ENCODE results near the gene PDS5A.
"Not testable (repeated sequence)": the region's sequence is repeated elsewhere in the genome, so short reads cannot be mapped to it uniquely, and the experiment has no call there.

The PDS5A gene

DNA sequence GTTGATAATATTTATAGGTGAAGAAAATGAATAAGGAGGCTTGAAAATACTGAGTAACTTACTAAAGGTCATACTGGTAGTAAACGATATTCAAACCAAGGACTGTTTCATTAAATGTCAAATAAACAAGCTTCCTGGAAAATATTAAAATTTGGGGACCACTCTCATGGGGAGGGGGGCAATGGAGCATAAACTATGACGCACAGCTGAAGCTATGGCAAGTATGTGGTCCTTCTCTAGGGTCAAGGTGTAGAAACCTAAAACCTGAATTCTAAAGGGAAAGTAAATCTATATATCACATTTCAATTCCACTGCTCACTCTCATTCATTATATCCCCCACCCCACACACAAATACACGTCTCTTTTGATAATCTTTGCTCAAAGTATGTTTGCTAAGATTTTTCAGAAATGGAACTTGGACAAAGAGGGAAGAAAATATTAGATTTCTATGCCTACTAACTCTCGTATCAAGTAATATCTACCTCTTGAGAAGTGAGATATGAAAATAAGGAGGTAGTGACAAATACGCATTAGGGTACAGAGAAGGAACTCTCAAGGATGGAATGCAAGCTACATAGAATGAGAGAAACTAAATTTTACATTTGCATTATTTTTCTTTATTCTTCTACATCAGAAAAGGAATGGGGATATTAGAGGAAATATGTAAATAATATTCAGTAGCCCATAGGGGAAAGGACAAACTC is 84.6 kb downstream of the PDS5A start:
- no peak for DNase-seq

GRCh38 chr4:39889226-39889625 is 88.5 kb downstream of the PDS5A start:
- DNase-seq, result no peak

DNA sequence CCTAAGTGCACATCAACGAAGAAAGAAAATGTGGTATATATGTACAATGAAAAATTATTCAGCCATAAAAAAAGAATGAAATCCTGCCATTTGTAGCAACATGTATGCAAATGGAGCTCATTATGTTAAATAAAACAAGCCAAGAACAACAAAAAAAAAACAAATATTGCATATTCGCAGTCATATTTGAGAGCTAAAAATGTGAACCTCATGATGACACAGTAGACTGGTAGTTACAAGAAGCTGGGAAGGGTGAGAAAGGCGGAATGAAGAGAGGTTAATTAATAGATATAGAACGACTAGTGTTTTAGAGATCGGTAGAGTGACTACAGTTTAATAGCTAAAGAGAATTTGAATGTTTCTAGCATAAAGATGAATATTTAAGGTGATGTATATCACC is 89.2 kb downstream of the PDS5A start:
- DNase-seq, result no peak

DNA sequence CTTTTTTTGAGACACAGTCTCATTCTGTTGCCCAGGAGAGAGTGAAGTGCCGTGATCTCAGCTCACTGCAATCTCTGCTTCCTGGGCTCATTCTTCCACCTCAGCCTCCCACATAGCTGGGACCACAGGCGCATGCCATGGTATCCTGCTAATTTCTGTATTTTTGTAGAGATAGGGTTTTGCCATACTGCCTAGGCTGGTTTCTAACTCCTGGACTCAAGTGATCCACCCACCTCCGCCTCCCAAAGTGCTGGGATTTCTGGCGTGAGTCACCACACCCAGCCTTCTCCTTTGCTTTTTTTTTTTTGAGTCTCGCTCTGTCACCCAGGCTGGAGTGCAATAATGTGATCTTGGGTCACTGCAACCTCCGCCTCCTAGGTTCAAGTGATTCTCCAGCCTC is 94.1 kb downstream of the PDS5A start:
- DNase-seq, result no peak

- no peak for DNase-seq
Observed at GRCh38 chr4:39881789-39882188, 95.9 kb downstream of the PDS5A start.

GRCh38 chr4:39877971-39878370 is 99.7 kb downstream of the PDS5A start:
- no peak for DNase-seq

GRCh38 chr4:39873823-39874222 is 103.9 kb downstream of the PDS5A start:
- DNase-seq, result no peak

- no peak for DNase-seq
Observed at GRCh38 chr4:39865280-39865679, 112.4 kb downstream of the PDS5A start.

- DNase-seq, result no peak
Observed at GRCh38 chr4:39864391-39864790, 113.3 kb downstream of the PDS5A start.

DNA sequence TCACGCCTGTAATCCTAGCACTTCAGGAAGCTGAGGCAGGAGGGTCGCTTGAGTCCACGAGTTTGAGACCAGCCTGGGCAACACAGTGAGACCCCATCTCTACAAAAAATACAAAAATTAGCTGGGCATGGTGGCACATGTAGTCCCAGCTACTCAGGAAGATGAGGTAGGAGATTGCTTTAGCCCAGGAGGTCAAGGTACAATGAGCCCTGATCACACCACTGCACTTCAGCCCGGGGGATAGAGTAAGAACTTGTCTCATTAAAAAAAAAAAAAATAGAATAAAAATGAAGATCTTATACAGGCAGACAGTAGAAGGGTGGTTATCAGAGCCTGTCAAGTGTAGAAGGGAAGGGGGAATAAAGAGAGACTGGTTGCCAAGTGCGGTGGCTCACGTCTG is 116.9 kb downstream of the PDS5A start:
- DNase-seq, result no peak

DNA sequence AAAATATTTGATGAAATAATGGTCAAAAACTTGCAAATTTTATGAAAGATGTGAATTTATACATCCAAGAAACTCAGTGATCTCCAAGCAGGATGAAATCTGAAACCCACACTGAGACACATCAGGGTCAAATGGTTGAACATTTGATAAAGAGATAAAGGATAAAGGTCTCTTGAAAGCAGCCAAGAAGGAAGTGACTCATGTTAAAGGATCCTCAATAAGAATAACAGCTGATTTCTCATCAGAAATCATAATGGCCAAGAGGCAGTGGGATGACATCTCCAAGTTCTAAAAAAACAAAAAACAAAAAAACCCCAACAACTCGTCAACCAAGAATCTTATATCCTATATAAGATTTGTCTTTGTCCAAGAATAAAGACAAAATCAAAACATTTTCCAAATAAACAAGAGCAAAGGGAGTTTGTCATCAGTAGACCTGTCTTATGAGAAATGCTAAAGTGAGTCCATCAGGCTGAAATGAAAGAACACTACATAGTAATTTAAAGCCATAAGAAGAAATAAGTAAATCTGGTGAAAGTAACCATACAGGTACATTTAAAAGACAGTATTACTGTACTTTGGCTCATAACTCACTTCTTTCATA is 121.7 kb downstream of the PDS5A start:
- DNase-seq, result no peak

DNA sequence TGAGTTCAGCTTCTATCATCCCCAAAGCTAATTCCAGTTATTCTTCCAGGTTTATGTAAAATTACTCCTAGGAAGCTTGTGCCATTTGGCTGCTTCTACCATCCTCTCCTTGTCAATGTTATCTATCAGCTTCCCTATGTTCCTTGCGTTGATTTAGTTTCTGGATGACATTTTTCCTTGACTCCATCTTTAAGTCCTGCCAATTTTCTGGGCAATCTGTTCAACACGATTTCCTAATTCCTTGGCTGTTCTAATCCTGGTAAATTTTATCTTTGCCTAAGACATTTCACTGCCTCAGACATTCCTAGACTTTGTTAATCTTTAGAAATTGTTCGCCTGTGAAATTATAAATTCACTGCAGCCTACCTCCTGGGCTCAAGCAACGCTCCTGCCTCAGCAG is 125.1 kb downstream of the PDS5A start:
- DNase-seq, result no peak

DNA sequence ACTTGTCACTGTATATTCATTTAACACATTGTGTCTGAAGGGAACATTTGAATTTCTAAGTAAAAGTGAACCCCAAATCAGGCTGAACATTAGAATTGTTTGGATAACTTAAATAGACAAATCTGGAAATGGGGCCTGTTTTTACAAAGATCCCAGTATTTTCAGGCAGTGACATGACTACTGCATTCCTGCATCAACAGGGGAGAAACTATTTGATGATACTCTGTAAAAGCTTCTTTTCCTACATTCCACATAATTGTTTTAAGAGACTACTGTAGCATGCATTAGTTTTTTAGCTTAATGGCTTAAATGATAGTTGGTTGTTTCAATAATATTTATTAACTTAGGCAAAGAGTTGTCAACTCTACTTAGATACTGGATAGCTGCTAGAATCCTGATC is 127.0 kb downstream of the PDS5A start:
- DNase-seq, result no peak

DNA sequence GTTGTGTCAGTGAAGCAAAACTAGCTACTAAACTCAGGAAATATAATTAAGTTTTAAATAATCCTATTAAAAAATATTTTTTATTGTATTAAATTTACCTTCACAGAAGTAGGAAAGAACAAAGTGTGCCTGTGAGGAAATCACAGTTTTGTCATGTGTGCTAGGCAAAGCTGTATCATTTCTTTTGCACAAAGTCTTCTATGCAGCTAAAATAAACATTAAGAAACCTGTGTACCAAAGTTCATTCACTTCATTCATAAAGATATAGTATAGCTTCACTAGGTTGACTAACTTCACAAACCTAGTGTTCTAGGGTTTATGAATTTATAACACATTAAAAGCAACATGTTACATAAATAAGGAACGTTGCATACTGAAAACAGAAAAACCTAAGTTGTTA is 131.0 kb downstream of the PDS5A start:
- no peak for DNase-seq

DNA sequence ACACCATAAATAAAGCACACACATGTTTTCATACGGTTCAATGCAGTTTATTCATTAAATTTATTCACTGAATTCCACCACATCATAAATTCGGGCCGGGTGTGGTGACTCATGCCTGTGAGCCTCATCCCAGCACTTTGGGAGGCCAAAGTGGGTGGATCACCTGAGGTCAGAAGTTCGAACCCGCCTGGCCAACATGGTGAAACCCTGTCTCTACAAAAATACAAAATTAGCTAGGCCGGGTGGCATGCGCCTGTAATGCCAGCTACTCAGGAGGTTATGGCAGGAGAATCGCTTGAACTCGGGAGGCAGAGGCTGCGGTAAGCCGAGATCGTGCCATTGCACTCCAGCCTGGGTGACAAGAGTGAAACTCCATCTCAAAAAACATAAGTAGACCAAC is 131.6 kb downstream of the PDS5A start:
- no peak for DNase-seq

GRCh38 chr4:39841894-39842293 is 135.8 kb downstream of the PDS5A start:
- no peak for DNase-seq

GRCh38 chr4:39840516-39840915 is 137.2 kb downstream of the PDS5A start:
- not testable (repeated sequence) for DNase-seq

DNA sequence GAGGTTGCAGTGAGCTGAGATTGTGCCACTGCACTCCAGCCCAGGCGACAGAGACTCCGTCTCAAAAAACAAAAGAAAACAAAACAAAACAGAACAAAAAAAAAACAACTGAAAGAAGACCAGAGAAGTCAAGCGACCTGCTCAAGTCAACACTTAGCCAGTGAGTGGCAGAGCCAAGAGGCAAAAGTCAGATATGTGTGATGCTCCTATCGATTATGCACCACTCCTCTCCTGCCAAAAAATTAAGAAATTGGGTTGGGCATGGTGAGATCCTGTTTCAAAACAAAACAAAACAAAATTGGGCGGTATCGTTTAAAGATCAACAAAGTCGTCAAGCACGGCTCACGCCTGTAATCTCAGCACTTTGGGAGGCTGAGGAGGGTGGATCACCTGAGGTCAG is 137.7 kb downstream of the PDS5A start:
- DNase-seq, result no peak

- not testable (repeated sequence) for DNase-seq
Observed at GRCh38 chr4:39838431-39838830, 139.3 kb downstream of the PDS5A start.

- no peak for DNase-seq
Observed at GRCh38 chr4:39834269-39834668, 143.4 kb downstream of the PDS5A start.

DNA sequence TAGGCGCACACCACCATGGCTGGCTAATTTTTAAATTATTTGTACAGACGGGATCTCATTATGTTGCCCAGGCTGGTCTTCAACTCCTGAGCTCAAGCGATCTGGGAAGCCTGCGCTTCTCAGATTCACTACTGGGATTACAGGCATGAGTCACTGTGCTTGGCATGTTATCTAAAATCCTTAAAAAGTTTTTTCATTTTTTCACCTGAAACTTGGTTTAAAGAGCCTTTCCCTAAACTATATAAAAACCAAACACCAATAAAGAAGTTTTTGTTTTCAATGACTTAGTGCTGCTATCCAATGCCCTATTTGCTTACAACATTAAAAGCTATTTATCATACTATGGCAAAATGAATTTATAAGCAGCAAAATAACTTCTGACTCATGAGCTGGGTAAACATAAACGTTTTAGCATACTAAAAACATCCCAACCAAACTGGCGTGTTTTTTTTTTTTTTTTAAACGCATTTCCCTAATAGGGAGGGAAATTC is 151.9 kb downstream of the PDS5A start:
- no peak for DNase-seq

GRCh38 chr4:39825090-39825489 is 152.6 kb downstream of the PDS5A start:
- no peak for DNase-seq

GRCh38 chr4:39823191-39823590 is 154.5 kb downstream of the PDS5A start:
- DNase-seq, result no peak

DNA sequence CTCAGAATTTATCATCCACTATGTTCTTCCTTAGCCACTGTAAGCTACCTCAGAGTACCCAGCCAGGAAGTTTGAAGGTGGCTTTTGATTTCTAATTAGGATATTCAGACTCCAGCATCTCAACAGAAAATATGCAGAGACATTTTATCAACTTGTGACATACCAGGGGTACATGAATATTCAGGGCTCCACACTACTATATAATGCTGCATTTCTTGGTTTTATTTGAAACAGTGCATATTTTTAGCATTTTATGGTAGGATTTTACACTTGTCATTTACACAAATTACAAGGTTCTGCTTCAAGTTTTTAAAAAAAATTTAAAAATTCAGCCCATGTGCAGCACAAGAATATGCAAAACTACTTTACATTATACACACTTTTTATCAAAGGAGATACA is 155.0 kb downstream of the PDS5A start:
- no peak for DNase-seq

DNA sequence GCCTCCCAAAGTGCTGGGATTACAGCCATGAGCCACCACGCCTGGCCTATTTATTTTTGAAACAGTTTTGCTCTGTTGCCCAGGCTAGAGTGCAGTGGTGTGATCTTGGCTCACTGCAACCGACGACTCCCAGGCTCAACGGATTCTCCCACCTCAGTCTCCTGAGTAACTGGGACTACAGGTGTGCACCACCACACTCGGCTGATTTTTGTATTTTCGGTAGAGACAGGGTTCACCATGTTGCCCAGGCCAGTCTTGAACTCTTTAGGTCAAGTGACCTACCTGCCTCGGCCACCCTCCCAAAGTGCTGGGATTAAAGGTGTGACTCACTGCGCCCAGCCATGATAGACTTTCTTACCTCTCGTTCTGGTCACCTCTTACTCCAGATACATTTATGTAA is 155.8 kb downstream of the PDS5A start:
- no peak for DNase-seq
